ENCODE measurements around the gene MRTFB.

Gene MRTFB

DNA sequence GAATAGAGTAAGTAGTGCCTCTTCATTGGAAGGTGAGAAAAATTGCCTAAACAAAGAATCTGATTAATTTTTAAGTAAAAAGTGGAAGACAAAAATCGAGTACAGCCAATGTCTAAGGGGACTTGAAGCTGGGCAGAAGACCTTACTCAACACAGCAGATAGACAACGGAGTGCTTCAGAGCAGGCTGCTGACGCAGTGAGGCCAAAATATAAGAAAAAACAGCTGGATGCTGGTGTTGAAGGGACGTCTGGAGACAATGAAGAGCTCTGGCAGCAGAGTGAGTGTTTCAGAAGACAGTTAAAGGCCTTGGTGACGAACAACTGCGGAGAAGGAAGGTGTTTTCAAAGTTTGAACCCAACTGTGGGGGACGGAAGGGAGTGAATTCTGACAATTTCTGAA lies 169.8 kb downstream of the MRTFB start:
- no peak for DNase-seq

DNA sequence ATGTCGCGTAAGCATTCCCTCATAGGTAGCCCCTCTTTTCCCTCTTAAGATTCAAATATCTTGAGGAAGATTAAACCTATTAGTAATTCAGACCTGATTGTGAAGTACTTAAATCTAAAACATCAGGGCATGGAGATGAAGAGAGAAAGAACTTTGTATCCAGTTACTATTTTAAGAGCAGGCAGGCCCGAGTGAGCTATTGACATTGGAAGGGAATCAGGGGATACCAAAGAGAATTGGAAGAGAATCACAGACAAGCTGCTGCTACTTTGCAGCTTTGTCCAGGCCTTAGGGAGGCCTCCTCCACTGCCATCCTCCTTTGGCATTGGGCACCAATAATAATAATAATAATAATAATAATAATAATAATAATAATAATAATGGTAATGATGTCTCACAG lies 170.5 kb downstream of the MRTFB start:
- DNase-seq = no peak

DNA sequence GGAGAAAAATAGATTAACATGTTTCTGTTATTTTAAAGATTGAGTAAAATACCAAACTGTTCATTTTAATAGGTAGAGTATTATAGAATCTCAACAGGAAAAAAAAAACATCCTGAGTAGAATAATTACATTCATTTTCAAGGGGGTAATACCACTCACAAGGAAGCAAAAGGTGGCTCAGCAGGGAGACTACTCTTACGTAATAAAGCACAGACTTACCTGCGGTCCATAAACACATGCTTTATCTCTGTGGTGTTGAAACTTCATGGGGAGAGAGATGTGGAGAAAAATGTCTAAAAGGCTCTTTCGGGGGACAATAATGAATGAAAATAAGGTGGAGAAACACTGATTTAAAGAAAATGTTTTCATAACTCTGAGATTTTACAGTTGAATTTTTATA lies 171.7 kb downstream of the MRTFB start:
- no peak for DNase-seq

DNA sequence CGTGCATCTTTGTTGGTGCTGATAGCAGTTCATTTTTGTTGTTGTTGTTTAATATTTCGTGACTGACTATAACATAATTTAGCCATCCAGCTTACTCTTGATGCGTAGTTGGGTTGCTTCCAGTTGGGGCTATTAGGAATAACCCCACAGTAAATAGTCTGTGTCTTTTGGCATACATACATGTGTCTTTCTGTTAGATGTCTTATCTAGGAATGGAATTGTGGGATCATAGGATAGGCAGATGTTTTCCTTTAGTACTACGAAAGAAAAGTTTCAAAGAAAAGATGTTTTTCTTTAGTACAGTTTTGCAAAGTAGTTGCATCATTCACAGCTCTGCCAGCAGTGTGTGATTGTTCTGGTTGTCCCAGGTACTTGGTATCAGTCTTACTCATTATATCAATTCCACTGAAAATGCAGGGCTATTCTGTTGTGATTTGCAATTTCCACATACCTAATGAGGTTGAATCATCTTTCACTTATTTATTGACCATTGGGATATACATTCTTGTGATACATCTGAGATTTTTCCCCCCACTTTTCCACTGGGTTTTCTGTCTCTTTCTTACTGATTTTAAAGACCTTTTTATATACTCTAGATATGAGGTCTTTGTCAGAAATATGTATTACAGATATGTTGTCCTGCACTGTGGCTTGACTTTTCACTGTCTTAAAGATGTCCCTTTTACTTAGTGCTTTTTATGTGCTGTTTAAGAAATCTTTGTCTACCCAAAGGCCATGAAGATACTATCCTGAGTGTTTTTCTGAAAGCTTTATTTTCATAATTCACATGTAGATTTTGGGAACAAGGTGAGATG lies 173.3 kb downstream of the MRTFB start:
- no peak for DNase-seq

DNA sequence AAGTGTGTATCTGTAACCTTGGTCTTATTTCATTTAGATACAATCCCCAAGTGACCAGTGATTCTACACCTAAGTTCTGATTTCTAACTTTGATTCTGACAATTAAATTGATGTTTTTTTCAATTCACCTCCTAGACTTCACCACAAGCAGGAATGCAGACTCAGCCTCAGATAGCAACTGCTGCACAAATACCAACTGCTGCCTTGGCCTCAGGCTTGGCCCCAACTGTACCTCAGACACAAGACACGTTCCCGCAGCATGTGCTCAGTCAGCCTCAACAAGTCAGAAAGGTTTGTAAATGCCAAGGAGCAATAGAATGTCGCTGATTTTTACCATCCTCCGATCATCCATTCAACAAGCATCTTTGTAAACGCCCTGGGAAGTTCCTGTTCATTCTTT lies 177.7 kb downstream of the MRTFB start:
- no peak for DNase-seq

DNA sequence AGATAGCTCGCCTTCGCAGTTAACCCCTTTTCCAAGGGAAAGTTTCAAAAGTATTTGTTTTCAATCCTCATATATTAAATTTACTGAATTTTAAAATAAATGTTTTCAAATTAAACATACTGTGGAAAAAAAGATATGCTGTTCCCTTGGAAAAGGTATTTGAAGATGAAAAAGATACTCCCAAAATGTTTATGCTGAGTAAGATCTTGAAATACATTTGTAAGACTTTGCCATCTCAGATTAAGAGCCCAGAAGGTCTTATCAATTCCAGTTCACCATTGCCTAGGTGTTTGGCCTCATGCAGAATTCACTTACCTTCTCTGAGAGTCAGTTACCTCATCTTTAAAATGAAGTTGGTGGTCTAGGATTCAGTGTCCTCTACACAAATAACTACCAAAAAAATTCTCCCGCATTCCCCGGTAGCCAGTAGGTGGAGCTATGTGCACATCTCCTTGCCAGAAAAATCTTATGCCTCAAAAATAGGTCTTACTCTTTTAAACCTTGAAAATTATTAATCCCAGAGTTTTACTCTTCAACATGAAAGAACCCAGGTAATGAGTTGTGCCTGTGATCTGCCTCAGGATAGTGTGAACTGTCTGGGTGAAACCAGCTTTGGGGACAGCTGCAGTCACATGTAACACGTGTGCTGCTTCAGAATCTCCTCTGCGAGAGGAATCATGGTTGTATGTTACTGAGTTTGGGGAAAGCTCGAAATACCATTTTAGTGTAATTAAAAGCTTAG lies 178.3 kb downstream of the MRTFB start:
- DNase-seq = peak in 8 of 14 donors; percentile 2 to 41 (median 14)

DNA sequence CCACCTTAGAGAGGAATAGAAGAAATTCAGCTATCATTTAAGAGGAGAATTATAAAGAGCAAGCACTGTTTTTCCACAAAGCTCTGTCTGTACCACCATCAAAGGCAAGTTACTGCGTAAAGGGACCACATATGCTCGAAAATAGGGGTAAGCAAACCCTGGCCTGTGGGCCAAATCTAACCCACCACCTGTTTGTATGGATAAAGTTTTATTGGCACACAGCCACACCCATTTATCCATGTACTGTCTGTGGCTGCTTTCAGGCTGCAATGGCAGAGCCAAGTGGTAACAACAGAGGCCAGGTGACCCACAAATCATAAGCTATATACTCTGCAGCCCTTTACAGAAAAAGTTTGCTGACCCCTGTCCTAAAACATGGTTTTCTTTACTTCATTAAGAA lies 180.3 kb downstream of the MRTFB start:
- no peak for DNase-seq

DNA sequence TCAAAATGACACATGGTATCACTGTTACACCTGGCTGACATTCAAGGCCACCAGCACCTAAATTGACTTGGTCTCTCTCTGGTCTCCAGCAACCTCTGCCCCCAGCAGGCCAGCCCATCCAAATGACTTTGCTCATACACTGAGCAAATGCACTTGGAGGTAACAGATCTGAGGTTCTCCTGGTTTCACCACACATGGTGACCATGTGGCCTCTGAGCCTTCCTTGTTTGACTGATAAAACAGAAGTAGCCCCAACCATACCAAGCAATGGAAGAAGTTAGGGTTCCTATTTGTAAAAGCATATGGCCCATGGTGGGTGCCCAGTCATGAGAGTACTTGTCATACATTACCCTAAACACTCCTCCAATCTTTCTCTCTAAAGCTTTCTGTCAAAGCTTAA lies 181.7 kb downstream of the MRTFB start:
- DNase-seq = no peak

DNA sequence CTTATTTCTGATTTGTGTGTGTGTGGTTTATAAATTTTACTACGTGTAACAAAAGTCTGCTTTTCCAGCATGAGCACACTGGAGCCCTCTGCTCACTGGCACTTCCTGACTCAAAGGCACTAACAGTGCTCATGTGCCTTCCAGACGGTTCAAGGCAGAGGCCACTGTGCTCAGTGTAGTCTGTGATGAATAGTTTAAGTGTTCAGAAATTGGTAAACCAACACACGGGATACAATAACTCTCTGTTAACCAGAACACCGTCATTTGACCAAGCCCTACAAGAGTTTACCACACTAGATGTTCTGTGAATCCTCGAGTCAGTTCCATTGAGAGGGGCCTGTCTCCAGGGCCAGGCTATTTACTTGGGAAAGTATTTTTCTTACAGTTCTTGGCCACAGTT lies 191.9 kb downstream of the MRTFB start:
- peak in 8 of 14 donors; percentile 3 to 60 (median 23) for DNase-seq

DNA sequence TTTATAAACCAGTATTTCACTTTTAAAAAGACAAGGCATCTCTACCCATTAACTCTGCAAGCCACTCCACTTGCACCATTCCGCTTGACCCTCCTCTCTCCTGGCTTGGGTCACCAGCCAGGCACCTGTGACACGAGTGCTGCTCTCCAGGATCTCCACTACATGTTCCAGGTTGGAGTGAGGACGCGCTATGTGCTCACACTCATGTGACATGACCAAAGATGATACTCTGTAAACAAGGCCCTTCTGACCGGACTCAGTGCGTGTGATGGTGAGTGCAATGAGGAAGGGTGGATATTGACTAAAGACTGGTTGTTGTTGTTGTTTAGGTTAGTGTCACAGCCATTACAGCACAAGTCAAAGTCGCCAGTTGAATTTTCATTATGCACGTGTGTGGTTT lies 192.7 kb downstream of the MRTFB start:
- DNase-seq = no peak

DNA sequence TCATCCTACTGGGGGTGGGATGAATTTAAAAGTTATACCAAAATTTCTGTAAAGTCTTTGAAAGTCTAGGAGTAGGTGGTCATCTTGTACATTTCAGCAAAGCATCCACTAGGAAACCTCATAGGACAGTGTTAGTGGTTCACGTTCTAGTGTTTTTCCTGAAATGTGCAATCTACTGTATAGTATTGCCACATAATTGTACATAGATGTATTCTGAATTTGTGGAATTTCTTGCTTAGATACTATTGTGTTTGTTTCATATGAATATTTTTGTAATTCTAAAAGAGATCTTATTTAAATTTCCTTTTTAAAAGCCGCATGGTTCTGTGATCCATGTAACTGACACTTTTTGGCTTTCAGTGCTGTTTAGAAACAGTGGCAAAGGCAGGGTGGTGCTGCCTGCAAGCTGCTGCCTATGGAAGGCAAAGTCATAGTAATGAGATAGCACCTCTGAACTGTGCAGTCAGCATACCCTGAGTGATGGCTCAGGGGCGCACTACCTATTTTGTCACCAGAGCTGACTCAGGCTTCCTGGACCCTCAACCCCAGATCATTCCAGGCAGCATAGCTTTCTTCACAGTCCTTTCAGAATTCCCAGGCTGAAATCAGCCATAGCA lies 193.3 kb downstream of the MRTFB start:
- no peak for DNase-seq

DNA sequence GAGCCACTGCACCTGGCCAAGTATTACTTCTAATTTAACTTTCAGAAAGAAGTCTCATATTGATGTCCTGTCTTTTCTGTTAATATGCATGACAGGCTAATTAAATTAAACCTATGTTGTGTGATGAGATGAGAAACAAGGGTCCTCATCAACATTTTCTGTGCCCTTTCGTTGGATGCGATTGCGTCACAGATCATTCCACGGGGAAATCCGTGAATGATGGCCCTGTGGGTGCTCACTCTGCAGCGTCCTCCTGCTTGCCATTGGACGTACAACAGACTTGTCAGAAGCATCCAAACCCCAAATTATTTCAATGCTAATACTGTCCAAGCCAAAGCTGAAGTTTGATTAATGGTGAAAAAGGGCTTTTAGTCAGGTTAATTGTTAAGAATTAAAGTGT lies 197.0 kb downstream of the MRTFB start:
- DNase-seq = no peak

DNA sequence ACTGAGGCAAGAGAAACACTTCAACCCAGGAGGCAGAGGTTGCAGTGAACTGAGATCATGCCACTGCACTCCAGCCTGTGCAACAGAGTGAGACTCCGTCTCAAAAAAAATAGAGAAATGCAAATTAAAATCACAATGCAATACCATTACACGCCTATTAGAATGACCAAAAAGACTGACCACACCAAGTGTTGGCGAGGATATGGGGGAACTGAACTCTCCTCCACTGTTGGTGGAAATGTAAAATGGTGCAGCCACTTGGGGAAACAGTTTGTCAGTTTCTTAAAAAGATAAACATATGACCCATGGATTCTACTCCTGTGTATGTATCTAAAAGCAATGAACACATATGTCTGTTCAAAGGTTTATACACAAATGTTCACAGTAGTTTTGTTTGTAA lies 204.8 kb downstream of the MRTFB start:
- no peak for DNase-seq

DNA sequence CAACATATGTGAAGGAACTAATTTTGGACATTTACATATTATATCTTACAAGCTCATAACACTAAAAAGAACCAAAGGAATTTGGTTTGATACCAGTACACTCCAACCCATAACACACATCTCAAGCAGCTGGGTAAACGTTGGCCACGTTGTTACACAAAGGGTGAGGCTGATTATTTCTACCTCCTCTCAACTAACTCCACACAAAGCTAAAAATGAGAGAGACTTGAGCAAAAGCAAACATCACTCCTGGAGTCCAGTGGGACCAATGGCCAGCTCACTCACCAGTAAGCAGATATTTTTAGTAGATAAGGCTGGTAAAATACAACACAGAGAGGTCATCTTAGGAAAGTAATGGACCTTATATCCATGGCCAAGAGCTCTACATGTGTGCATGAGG lies 207.6 kb downstream of the MRTFB start:
- no peak for DNase-seq

DNA sequence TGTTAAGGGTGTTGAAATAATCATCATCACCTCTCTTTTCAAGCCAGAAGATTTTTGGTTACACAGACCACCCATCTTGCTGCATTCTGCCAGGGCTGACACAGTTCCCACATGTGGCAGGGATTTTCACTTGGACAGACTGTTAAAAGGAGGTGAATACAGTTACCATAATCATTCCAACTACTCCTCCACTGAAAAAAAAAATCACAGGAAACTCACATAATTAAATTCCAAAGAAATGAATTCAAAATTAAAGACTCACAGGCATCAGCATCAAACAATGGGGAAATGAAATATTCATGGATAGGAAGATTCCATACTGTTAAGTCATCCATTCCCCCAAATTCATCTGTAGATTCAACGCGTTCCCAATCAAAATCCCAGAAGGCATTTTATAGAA lies 209.4 kb downstream of the MRTFB start:
- no peak for DNase-seq

DNA sequence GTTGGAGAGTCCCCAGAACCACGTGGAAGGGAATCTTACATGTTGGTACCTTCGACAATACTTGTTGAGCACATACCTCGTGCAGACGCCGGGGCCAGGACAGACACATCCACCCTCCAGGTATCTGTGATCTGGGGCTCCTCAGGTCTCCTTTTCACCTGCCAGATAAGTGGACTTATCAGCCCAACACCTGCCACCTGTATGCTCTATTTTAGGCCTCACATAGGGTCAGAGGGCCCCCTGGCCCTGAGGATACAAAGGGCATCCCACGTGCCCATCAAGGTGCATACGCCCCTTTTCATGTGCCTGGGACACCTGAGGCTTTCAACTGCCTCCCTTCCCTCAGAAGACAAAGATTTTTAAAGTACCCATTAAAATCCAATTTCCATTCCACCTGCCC lies 212.7 kb downstream of the MRTFB start:
- DNase-seq = no peak

DNA sequence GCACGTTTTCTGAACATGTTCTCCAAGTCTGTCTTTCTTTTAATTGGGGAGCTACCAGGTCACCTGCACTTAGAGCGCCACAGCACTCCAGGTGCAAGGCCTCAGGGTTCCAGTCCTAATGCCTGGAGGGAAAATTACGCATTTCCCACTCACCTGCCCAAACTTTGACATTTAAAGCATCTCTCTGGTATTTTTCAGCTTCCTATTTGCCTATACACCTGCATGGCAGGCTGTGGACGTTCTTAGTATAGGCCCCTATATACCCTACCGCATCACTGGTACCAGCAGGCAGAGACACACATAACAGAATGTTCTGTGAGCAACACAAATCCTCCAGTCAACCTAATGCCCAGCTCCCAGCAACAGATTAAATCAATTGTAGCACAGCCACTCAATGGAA lies 213.3 kb downstream of the MRTFB start:
- no peak for DNase-seq

DNA sequence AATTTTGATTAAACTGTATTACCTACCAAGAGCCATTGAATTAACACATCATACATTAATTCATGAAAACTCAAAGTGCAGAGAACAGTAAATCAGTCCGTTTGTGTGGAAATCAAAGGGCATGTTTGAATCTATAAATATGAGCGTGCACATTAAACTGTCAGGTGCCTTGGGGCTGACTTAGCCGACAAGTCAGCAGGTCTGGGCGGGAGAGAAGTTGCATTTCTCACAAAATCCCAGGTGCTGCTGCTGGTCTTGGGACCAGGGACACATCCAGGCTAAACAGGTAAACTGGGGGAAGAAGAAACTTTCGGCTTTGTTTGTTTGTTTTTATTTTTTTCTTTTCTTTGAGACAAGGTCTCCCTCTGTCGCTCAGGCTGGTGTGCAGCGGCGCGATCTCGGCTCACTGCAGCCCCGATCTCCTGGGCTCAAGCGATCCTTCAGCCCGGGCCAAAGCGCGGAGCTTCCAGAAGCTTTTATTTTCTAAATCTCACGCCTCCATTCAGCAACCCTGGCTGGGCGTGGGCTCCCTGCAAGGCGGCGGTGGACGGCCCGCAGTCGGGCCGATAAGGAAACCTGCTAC lies 213.9 kb downstream of the MRTFB start:
- peak in 4 of 14 donors; percentile 68 to 87 (median 79) for DNase-seq

DNA sequence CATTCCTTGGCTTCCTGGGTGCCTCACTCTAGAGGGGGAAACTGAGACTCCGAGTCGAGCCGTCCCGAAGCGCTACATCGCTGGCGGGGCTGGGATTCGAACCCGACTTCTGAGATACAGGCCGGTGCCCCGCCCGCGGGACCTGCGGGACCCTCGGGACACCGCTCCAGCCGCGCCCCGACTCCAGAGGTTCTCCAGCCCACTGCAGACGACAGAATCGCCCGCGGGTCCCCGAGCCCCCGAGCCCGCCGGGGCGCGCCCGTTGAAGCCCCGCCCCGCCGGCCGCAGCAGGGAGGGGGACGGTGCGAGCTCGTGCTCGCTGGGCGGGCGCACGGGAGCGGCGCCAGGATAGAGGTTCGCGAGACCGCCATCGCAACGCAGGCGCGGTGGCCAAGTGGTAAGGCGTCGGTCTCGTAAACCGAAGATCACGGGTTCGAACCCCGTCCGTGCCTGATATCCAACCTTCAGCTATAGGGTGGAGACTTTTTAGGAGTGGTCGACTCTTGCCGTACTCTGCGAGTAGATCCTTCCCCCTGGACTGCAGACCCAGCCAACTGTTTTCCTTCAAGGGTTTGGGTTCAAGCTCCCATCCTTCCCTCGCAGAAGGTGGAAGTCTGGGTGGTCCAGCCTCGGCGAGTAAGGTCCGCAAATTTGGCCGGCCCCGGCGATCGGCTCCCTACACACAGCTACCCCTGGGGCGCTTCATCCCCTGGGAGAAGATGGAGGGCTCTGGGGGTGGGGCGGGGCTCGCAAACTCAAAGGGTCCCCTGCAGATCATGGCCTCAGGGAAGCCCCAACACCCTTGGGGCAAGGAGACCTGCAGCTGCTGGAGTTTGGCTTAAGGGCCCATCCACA lies 214.6 kb downstream of the MRTFB start:
- peak; percentile 66 to 94 (median 86) for DNase-seq

DNA sequence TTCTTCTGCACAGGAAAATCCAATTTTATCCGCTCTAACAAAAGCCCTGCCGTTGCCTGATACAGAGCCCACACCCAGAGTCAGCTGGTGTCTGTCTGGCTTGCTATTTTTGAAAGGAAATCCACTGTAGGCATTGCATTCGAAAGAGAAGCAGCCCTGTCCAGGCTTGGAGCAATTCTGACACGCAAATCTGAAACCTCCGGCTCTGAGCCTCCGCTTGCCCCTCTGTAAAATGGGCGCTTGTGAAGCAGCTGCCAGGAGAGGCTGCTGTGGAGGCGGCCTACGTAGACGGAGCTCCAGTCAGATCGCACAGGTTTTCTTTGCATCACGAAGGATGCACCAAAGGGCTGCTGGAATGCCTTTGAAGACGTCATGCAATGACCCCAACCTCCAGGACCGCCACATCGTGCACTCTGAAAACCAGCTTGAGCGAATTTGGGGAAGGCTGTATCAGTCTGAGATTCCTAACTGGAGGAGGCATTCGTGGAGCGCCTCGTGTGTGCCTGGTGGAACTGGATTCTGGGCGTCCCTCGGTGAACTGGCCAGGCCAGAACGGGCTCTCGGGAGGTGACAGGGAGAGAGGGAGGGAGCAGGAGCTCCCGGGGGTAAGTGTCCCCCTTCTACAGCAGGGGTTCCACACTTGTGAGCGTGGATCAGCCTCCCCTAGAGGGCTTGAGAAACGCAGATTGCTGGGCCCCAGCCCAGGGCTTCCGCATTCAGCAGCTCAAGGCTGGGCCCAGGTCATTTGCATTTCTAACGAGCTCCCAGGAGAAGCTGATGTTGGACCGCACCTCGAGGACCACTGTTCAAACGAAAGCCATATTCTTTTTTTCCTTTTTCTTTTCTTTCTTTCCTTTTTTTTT lies 215.5 kb downstream of the MRTFB start:
- peak in 3 of 14 donors; percentile 45 to 63 (median 58) for DNase-seq

DNA sequence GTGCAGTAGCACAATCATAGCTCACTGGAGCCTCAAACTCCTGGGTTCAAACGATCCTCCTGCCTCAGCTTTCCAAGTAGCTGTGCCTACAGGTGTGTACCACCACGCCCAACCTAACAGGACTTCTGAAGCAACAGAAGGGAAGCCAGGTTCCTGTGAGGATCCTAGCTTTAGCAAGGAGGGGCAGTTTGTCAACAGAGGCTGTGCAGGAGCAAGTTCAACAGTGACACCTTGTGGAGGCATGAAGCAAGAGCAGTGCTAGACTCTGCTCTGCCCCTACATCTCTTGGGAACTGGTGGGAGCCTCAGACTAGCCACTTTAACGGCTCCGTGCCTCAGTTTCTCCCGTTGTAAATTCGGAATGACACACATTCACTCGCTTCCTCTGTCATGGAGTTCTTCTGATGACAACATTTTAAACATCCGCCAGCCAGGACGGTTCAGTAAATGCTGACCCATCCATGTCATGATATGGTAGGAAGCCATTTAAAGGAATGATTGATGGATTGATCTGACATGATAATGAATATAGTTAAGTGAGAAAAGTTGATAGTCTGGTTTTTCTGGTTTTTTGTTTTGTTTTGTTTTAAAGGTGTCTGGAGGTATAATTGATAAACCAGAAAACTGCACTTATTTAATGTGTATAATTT lies 218.7 kb downstream of the MRTFB start:
- no peak for DNase-seq

All from C1 segment of cervical spinal cord (tissue), 14 donors.